HUES6 (cell line): ENCODE measurements around the gene PDCD1LG2.

Experiments used
- H3K27ac ChIP-seq: 2 replicates; pipeline ENCODE4 v1.7.0; 2013; ENCODE audit warnings: low read depth, mild to moderate bottlenecking, low read length, inconsistent platforms
- H3K27me3 ChIP-seq: 2 replicates; pipeline ENCODE4 v1.6.1; 2013; ENCODE audit warnings: low read length; ENCODE audit not compliant: control insufficient read depth, insufficient read depth
- H3K36me3 ChIP-seq: 2 replicates; pipeline ENCODE4 v1.6.1; 2013; ENCODE audit warnings: low read length; ENCODE audit not compliant: control insufficient read depth, insufficient read depth
- H3K4me1 ChIP-seq: 2 replicates; pipeline ENCODE4 v1.6.1; 2013; ENCODE audit warnings: low read length; ENCODE audit not compliant: control insufficient read depth, insufficient read depth
- H3K4me3 ChIP-seq: 2 replicates; pipeline ENCODE4 v1.5.1; 2013; ENCODE audit warnings: low read depth, low read length
- H3K9ac ChIP-seq: one replicate; pipeline ENCODE4 v1.6.1; 2013; ENCODE audit warnings: mild to moderate bottlenecking, low read length
- H3K9me3 ChIP-seq: 2 replicates; pipeline ENCODE4 v1.6.1; 2013; ENCODE audit warnings: low read depth, low read length; ENCODE audit not compliant: control insufficient read depth, insufficient read depth

The PDCD1LG2 gene

DNA sequence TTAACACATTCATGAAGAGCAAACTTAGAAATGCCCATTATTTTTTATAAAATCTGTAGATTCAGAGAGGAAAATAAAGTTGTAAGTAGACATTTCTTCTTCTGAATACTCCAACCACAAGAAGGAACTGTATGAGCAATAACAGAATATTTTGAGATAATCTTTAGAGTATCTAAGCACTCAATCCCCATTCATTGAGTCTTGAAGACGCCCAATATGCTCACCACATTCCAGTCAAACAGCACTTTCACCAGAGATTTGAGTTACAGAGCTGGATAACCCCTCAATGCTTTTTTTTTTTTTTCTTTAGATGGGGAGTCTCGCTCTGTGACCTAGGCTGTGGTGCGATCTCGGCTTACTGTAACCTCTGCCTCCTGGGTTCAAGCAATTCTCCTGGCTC, 103.9 kb downstream of the PDCD1LG2 start:
- H3K9ac ChIP-seq = no peak overlapping the region

GRCh38 chr9:5614985-5615384, 104.7 kb downstream of the PDCD1LG2 start:
- no peak overlapping the region for H3K27ac ChIP-seq
- no peaks in the 10 kb centered on the region for H3K4me1 ChIP-seq
- H3K4me3 ChIP-seq = no peak overlapping the region
- no peak overlapping the region for H3K9ac ChIP-seq
- H3K27me3 ChIP-seq = no peaks in the 10 kb centered on the region
- H3K36me3 ChIP-seq = no peaks in the 10 kb centered on the region
- H3K9me3 ChIP-seq = no peaks in the 10 kb centered on the region

More for the DNA sequence above, 103.9 kb downstream of the PDCD1LG2 start:
- Histone ChIP-seq H3K36me3 (no peaks in the 10 kb centered on the region), H3K4me1 (no peaks in the 10 kb centered on the region), H3K4me3 (no peak overlapping the region), H3K9me3 (no peaks in the 10 kb centered on the region), H3K27ac (no peak overlapping the region), H3K27me3 (no peaks in the 10 kb centered on the region)

GRCh38 chr9:5617749-5618148, 107.4 kb downstream of the PDCD1LG2 start:
- no peak overlapping the region for H3K27ac ChIP-seq
- H3K9ac ChIP-seq = no peak overlapping the region
- no peaks in the 10 kb centered on the region for H3K27me3 ChIP-seq
- no peaks in the 10 kb centered on the region for H3K9me3 ChIP-seq
- H3K4me3 ChIP-seq = no peak overlapping the region
- no peaks in the 10 kb centered on the region for H3K4me1 ChIP-seq
- H3K36me3 ChIP-seq = no peaks in the 10 kb centered on the region

DNA sequence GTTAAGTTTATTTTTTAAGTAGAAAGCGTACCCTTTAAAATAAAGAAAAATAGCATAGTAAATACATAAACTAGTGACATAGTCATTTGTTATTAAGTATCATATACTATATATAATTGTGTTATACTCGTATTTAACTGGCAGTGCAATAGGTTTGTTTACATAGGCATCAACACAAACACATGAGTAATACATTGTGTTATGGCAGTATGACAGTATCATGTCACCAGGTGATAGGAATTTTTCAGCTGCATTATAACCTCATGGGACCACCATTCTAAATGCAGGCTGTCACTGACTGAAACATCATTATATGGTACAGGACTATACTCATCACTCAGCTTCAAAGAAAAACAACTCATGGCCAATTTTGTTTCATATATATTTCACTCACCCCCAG, 110.2 kb downstream of the PDCD1LG2 start:
- Histone ChIP-seq H3K4me1 (no peaks in the 10 kb centered on the region), H3K36me3 (no peaks in the 10 kb centered on the region), H3K9me3 (no peaks in the 10 kb centered on the region), H3K27me3 (no peaks in the 10 kb centered on the region), H3K4me3 (no peak overlapping the region), H3K9ac (no peak overlapping the region), H3K27ac (no peak overlapping the region)
